ENCODE measurements around the gene WWC1. TPM values are rescaled to one million over a fixed set of nuclear protein-coding genes. Genes with fewer than 3 reads are reported as not detected.

WWC1 gene
- total and polyA plus RNA-seq, 9 of the 15 experiments (the other 6 are each of a cell fraction or from before 2014, with no cell fraction given), result under 0.01 to 0.54 (median 0.42) TPM; not detected in 6

GRCh38 chr5:168449166-168449565 is 157.7 kb downstream of the WWC1 start (continued):
- TF ChIP-seq SAFB2 (IDR thresholded peaks at IDR 0.05; ENCODE audit: borderline replicate concordance, low read depth, low read length, severe bottlenecking), result no peak
- TF ChIP-seq HDAC2 (IDR thresholded peaks at IDR 0.05), result no peak

- no peak for FAIRE-seq
These were observed 160.1 kb downstream of the WWC1 start for GRCh38 chr5:168451565-168451964.

GRCh38 chr5:168455201-168455600 is 163.8 kb downstream of the WWC1 start:
- BruUV-seq (replicated peaks), result no TSS peak
- no peak for ATAC-seq
- in situ Hi-C loops (cut with MboI) (no loop called here), intact Hi-C loops (cut with micrococcal nuclease) (no loop called here)
- ChIA-PET CTCF (ENCODE audit: low intra/inter-chr PET ratio) (no interaction called here), POLR2A (no interaction called here)
- Histone ChIP-seq H3K4me3 (no peak overlapping the region), H2AFZ (ENCODE audit: low read depth, low read length) (no peak overlapping the region), H3K4me1 (replicated peaks in 1 of 2; ENCODE audit: control insufficient read depth in 2 of 2, insufficient read depth in 2 of 2, low read length in 2 of 2) (no peaks in the 10 kb centered on the region; a peak in 1 of 5 replicates), H4K20me1 (replicated peaks; ENCODE audit: control insufficient read depth, insufficient read depth, low read length) (no peaks in the 10 kb centered on the region), H3K9ac (ENCODE audit: insufficient read depth in 1 of 2, low read depth in 2 of 2, low read length in 2 of 2) (no peak overlapping the region), H3K79me2 (ENCODE audit: control insufficient read depth, insufficient read depth, low read length) (no peaks in the 10 kb centered on the region), H3K9me1 (ENCODE audit: control insufficient read depth, insufficient read depth, low read length) (no peaks in the 10 kb centered on the region), H3K36me3 (ENCODE audit: control insufficient read depth, insufficient read depth, low read length) (no peaks in the 10 kb centered on the region), H3K27me3 (ENCODE audit: control insufficient read depth in 2 of 2, insufficient read depth in 2 of 2, low read length in 2 of 2) (peaks cover 0 to 43% of the 10 kb centered on the region in 2 experiments; a peak in 3 of 5 replicates), H3K9me3 (replicated peaks; ENCODE audit: control insufficient read depth, insufficient read depth, low read depth, low read length) (no peaks in the 10 kb centered on the region), H3K4me2 (ENCODE audit: insufficient read depth, low read length) (no peak overlapping the region), H3K27ac (ENCODE audit: extremely low read depth, low read depth, low read length) (no peak overlapping the region)
- WGBS (ENCODE audit: insufficient coverage, low coverage, missing lambda C conversion rate), result 3% methylated on average over 12 of the region's 12 CpGs
- DNase-seq (ENCODE audit: extremely low read depth in 1 of 4, low spot score in 3 of 4), result no peak
- no peak for FAIRE-seq
- TF ChIP-seq TFAM (CRISPR knock-in tag; conservative IDR thresholded peaks at IDR 0.05), result no peak

More at GRCh38 chr5:168451565-168451964, 160.1 kb downstream of the WWC1 start:
- Histone ChIP-seq H3K36me3 (ENCODE audit: control insufficient read depth, insufficient read depth, low read length) (no peaks in the 10 kb centered on the region), H3K4me2 (ENCODE audit: insufficient read depth, low read length) (no peak overlapping the region), H3K9ac (ENCODE audit: insufficient read depth in 1 of 2, low read depth in 2 of 2, low read length in 2 of 2) (no peak overlapping the region), H3K27me3 (ENCODE audit: control insufficient read depth in 2 of 2, insufficient read depth in 2 of 2, low read length in 2 of 2) (peaks cover 12 to 40% of the 10 kb centered on the region in 2 experiments), H3K9me1 (ENCODE audit: control insufficient read depth, insufficient read depth, low read length) (no peaks in the 10 kb centered on the region), H2AFZ (ENCODE audit: low read depth, low read length) (no peak overlapping the region), H4K20me1 (replicated peaks; ENCODE audit: control insufficient read depth, insufficient read depth, low read length) (no peaks in the 10 kb centered on the region), H3K79me2 (ENCODE audit: control insufficient read depth, insufficient read depth, low read length) (no peaks in the 10 kb centered on the region), H3K9me3 (replicated peaks; ENCODE audit: control insufficient read depth, insufficient read depth, low read depth, low read length) (no peaks in the 10 kb centered on the region), H3K27ac (ENCODE audit: extremely low read depth, low read depth, low read length) (no peak overlapping the region), H3K4me1 (replicated peaks in 1 of 2; ENCODE audit: control insufficient read depth in 2 of 2, insufficient read depth in 2 of 2, low read length in 2 of 2) (no peaks in the 10 kb centered on the region; a peak in 1 of 5 replicates), H3K4me3 (no peak overlapping the region)
- CTCF ChIA-PET (ENCODE audit: low intra/inter-chr PET ratio), result no interaction called here
- ATAC-seq, result no peak
- TF ChIP-seq ZFP30 (CRISPR knock-in tag; IDR thresholded peaks at IDR 0.05; ENCODE audit: borderline replicate concordance) (no peak), KDM5B (IDR thresholded peaks at IDR 0.05; ENCODE audit: insufficient replicate concordance, low read depth, low read length) (no peak), ZKSCAN1 (IDR thresholded peaks at IDR 0.05; ENCODE audit: low read depth, low read length) (no peak), XRCC3 (IDR thresholded peaks at IDR 0.05) (no peak)
- POLR2A ChIA-PET, result no interaction called here
- no TSS peak for BruUV-seq (replicated peaks)
- intact Hi-C loops (cut with micrococcal nuclease) (no loop called here), in situ Hi-C loops (cut with MboI) (no loop called here)
- WGBS (ENCODE audit: insufficient coverage, low coverage, missing lambda C conversion rate), result 0% methylated on average over 3 of the region's 3 CpGs
- DNase-seq (ENCODE audit: extremely low read depth in 1 of 4, low spot score in 3 of 4), result no peak

Data from K562 (cell line).